Renal cortex interstitium (tissue), 11 donors: ENCODE measurements around the gene CAPN12. TPM values are rescaled to one million over a fixed set of nuclear protein-coding genes. Genes with fewer than 3 reads are reported as not detected.
A peak's percentile ranks its signal among the peaks of the same experiment; 100 is the strongest.

ENCODE experiments used
- DNase-seq, 11 donors: peaks; one replicate each; pipeline ENCODE4 v3.0.0-alpha.2; 2013; ENCODE audit warnings: low read depth in 9 of 11, low spot score in 4 of 11; ENCODE audit errors: extremely low read depth in 1 of 11
- polyA plus RNA-seq, 3 donors: library from polyadenylated mRNA; unstranded; fragments of 120-200 nt; gene quantifications; one replicate each; pipeline ENCODE4 v1.2.1, GENCODE V29; 2013; ENCODE audit not compliant: insufficient read length in 3 of 3

CAPN12 gene
- polyA plus RNA-seq, 3 donors = 7.8 to 17.4 (median 9.7) TPM

DNA sequence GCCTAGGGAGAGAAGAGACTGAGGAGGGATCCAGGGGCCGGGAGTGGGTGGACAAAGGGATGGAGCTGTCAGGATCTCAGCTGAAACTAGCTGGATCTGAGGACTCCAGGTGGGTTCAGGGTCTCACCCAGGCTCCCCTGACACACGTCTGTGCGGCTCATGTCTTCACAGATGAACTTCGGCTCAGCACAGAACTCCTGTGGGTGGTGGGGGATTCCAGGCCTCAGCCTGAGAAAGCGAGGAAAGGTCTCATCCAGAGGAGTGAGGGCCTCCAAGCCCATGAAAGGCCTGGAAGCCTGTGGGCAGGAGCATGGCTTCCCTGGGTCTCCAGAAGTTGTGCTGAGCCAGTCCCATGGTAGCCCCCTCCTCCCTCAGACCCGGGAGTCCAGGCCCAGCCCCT, 1.4 kb downstream of the CAPN12 start:
- no peak for DNase-seq

DNA sequence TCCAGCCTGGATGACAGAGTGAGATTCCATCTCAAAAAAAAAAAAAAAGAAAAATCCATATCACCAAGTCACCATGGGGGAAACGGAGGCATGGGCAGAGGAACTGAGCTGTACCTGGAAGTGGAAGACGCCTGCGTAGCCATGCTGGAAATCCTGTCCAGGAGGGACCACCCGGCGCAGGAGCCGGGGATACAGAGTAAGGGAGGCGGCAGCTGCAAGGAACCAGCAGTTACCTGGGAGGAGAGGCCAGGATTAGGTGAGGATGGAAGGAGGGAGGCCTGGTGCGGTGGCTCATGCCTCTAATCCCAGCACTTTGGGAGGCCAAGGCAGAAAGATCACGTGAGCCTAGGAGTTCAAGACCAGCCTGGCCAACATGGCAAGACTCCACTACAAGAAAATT, 2.0 kb downstream of the CAPN12 start:
- DNase-seq = no peak

DNA sequence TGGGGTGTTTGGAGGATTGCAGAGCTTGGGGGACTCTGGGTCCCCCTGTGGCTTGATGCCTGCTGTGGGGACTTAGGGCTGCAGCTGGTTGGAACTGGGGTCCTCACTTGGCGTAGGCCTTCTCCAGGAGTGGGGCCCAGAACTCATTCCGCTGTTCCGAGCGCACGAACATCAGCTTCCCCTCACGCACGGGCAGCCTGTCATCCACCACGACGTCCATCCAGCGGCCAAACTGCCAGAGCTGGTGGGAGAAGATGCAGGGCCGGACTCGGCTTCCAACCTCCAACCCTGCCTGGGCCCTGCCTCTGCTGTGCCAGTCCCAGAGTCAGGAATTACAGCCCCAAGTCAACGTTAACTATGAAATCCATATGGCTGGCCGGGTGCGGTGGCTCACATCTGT, 2.6 kb downstream of the CAPN12 start:
- no peak for DNase-seq

DNA sequence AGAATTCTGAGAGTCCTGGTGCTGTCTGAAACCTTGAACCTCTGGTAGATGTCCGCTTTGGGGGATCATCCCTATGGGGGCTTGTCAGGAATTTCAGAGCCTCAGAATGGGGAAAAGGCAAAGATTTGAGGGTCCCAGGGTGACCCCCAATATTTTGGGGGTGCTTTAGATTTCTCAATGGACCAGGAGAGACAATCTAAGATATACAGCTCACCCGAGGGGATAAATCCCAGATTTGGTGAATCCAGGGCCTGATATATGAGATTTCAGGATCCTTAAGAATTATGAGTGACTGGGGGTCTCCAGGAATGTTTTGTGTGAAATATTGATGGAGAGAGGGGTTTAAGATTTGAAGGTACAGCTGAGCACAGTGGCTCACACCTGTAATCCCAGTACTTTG, 3.3 kb downstream of the CAPN12 start:
- no peak for DNase-seq

DNA sequence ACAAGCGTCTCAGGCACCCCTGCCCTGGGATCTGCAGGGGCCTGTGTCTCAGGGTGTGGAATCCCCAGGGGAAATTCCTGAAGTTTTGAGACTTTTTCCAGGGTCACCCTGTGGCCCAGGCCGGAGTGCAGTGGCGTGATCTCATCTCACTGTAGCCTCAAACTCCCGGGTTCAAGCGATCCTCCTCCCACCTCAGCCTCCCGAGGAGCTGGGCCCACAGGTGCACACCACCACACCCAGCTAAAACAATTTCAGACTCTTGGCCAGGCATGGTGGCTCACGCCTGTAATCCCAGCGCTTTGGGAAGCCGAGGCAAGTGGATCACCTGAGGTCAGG, 4.0 kb downstream of the CAPN12 start:
- no peak for DNase-seq

DNA sequence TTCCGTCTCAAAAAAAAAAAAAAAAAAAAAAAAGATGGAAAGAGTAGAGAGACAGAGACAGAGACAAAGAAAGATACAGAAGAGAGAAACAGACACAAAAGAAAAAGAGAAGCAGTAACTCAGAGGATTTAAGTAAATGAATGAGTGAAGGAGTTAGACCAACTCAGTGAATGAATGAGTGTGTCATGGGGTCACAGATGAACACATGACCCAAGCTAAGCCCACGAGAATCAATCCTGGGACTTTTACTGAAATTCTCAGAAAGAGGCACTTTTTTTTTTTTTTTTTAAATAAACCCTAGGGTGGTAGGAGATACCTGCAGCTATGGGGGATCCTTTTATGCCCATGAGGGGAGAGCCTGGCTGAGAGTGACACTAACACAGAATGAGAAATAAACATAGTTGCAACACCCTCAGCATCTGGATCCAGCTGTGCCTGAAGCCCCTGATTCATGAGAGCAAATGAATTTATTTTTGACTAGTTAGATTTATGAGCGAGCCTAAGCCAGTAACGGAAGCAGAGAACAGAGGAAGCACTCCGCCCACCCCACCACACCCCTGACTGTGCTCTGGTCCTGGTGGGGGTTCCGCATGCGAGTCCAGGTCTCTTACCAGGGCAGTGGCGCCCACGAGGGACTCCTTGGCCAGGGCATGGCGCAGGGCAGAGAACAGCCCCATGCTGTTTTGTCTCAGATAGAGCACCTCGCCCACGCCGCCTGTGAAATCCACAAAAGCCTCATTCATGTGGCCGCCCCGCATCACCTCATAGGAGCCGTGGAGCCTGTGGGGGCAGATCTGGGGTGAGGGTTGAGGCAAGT, 4.6 kb downstream of the CAPN12 start:
- DNase-seq = no peak

DNA sequence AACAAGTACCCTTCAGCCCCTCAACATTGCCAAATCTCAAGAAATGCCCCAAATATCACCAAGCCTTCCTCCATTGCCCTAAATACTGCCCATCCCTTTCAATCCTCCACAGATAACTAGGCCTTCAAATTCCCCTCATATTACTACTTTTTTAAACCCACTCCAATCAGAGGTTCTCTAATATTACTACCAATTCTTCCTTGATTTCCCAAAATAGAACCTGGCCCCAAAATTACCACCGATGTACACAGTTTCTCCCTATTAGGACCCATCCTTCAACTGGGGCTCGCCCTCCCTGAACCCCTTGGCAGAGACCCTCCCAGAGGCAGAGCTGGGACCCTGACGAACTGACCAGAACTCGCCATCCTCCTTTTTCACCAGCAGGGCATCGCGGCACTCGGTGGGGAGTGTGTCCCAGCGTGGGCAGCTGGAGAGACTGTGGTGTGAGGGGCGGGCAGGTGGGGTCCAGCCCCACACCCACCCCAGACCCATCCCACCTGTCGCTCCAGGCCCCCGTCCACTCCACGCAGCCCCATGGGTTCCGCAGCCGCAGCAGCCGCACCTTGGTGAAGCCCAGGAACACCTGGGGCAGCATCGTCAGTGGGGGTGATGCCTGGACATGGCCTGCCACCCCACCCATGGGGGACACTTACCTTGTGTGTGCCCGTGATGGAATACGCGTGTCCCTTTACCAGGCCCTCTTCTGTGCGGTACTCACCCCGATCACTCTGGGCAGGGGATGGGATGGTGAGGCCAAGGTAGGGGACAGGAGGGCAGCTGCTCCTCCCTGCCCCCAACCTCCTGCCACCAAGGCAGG, 6.1 kb downstream of the CAPN12 start:
- DNase-seq = no peak

DNA sequence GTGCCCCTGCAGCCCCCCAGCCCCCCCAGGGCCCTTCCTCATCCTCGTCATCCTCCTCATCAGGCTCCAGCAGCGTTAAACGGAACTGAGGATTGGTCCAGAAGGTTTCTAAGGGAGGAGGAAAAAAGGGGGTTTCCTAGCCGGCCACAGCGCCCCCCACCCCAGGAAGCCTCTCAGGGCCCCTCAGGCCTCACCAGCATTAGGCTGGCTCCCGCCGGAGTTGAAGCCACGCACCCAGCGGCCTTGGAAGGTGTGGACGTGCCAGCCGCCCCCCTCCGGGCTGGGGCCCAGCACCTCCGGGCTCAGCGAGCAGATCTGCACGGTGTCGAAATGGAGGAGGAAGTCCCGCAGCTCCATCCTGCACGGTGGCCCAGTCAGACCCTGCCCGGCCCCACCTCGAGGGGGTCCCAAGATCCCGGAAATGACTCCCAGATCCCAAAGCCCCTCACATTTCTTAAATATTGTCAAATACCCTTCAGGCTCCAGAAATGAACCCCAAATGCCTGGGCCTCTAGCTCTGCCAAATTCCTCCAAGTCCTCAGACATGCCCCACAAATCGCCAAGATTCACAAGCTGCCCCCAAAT, 6.9 kb downstream of the CAPN12 start:
- no peak for DNase-seq

DNA sequence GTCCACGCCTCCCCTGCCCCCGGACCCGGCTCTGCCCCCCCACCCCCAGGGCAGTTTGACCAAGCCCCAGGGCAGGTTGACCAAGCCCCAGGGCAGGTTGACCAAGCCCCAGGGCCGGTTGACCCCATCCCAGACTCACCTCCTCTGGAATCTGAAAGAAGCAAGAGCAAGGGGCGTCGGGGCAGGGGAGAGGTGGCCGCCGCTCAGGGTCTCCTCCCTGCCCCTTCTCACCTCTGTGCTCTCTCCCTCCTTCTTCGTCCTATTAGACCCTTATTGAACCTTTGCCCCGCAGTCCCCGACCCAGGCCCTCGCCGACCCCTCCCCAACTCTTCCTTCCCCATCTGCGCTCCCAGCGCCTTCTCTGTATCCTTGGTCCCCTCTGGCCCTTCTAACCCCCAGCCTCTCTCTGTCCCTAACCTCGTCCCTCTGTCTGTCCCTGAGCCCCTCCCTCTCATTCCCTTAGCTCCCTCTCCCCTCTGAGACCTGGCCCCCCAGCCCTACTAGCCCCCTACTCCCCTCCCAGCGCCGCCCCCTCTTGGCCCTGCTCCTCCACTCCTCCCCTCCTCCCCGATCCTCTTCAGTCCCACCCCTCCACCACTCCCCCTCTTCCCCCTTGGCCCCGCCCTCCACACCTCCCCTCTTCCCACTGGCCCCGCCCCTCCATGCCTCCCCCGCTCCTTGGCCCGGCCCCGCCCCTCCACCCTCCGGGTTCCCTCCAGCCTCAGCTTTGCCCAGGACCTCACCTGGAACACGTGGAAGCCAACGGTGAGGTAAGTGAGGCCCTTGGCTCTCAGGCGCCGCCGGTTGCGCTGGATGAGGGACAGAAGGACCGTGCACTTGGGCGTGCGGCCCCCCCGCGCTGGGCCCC, 7.6 kb downstream of the CAPN12 start:
- peak in 1 of 11 donors; percentile 68 for DNase-seq

DNA sequence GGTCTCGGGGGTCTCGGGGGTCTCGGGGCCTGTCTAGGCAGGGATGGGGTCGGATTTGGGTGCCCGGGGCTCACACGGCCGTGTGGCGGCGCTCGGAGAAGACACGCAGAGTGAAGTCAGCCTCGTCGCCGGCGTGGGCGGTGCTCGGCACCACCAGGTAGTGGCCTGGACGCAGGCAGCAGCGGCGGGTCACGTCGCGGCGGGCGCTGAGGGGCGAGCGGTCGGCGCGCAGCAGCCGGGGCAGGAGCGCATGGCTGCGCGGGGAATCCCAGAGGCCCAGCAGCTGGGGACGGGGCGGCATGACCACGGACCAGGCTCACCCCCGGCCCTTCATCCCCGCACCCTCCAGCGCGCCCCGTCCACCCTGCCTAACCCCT, 8.2 kb downstream of the CAPN12 start:
- DNase-seq = no peak

DNA sequence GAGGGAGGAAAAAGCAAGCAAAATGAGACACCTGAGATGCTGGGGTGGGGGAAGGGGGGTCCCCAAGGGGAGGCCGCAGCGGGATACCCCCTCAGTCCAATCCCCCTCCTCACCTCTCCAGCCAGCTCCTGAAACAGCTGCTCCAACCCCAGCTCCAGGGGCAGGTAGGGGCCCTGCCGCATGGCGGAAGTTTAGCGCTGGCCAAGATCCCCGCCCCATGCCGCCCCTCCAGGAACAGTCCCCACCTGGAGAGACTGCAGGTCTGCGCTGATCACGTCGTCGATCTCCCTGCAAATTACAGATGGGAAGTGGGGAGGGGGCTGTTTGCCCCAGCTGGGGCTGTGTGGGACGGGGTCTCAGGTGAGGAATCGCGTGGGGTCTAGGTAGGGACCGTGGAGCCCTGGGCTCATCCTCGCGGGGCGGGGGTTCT, 9.0 kb downstream of the CAPN12 start:
- DNase-seq = no peak

DNA sequence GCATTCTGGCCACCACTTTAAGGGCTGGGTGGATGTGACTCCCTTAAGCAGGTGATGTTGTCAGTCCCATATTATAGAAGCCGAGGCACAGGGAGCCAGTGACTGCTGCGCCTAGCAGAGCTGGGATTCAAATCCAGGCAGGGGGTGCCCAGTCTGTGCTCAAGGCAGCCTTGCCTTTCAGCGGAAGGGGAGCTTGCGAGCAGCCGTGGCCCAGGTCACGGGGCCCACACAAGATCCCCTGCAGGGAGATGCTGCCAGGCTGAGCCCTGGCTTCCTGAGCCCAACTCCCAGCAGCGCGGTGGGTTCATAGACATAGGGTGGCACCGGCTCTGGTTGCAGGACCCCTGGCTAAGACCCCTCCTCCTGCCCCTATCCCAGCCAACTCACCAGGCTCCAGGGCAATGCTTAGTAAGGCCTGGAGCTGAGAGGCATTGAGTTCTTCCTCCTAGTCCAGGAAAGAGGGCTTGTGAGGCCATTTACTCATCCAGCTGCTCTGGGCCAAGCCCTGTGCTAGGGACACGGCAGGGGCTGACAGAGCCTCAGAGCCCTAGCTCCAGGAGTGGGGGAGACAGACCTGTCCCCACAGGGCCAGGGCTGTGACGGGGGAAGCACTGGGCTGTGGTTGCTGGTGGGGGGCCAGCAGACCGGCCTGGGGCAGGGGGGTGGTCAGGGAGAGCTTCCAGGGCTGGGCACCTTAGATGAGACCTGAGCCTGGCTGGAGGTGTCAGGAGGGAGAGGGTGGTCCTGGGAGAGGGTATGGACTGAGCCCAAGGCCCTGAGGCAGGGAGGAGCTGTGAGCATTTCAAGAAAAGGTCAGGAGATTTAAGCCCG, 9.6 kb downstream of the CAPN12 start:
- DNase-seq = no peak

DNA sequence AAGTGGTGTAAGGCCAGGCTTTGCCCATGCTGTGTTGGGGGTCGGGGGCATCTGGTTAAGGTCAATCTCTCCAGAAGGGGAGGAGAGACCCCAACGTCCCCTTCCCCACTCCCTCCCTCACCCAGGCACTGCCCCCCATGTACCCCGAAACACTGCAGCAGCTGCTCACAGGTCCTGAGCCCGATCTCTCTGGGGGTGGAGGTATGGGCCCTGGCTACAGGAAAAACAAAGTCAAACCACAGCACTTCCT, 10.2 kb downstream of the CAPN12 start:
- DNase-seq = no peak

DNA sequence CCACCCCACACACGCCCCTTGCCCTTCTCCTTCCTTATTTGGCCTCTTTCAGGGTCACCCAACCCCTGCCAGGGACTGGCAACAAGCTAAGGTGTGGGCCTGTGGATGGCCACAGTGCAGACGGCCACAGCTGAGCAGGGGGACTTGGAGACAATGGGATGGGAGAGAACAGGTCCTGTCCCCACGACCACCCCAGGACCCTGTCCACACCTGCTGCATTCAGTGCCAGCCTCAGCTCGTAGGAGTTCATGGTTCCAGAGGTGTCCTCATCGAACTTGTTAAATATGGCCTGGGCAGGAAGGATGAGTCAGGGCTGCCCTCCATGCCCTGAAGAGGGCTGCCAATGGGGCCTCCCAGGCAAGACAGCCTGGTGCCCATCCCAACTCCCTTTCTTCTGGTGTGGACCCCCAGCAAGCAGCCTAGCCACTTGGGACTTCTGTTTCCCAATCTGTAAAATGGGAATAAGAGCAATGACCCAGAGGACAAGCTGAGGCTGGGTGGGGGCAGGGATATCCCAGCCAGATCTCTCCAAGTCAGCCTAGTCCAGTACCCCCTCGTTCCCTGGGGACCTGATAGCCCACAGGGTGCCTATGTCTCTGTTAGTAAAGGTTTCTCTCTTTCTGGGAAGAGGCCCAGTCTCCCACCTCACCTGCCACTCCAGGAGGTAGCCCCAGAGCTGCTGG, 10.6 kb downstream of the CAPN12 start:
- no peak for DNase-seq

DNA sequence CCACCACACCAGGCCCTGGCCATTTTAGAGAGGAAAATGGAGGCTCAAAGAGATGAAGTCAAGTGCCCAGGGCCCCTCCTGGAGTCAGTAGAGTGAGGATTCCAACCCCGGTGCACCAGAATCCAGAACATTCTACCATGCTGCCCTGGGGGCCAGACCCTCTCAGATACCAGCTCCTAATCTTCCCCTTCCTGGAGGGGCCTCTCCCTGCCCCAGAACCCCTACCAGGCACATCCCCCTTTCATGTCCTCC, 11.1 kb downstream of the CAPN12 start:
- DNase-seq = no peak

DNA sequence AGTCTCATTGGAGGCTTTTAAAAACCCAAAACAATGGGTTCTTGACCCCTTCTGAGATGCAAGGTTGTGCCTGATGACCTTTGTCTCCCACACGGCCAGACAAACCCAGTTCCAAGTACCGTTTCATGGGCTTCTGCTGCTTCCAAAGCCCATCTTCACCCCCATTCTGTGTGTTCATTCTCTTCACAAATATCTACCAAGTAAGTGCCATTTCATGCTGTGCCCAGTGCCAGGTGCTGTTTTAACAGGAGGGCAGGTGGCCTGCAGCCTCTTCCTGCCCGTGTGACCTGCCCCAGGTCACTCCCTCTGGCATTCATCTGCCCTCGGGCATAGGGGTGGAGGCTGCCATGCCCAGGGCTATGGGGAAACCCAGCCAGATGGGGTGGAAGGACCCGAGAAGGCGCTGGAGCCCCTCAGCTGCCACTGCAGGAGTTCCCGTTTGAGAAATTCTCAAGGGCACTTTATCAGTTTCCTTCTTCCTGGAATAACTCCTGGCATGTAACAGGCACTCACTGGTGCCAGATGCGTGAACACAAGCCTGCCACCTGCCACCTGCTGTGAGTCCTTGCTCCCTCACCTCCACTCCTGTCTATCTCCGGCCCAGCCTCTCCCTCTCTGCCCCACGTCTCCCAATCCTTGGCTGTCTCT, 12.5 kb downstream of the CAPN12 start:
- no peak for DNase-seq

DNA sequence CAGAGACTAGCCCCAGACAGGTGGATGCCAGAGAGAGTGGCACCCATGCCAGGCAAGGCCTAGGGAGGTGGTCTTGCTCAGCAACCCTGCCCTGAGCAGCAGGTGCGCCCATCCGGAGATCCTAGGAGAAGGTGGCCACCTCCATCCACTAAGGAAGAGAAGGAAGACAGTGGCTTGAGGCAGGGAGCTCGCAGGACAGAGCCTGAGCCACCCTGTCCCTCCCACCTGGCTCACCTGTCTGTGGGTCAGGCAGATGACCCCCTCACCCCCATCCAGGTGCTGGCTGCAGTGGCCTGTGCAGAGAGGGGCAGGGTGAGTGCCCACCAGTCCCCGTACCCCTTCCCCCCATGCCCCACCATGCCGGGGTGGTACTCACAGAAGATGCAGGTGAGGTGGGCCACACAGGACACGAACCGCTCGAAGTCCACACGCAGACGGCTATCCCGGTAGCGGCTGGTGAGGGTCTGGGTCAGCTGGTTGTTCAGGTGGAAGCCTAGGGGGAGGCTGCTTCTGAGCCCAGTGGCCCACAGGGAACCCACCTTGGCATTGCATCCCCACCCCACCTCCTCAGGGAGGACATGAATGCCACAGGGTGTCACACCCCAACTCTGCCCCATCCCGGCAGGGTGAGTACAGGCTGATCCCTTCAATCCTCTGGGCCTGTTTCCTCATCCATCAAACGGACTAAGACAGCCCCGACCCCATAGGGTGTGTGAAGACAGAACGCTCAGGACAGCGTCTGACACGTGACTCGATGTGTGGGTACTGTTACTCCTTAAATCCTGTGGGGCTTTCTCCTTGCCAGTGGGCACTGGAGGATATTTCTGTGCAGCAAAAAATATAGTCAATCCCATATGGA, 13.3 kb downstream of the CAPN12 start:
- no peak for DNase-seq

DNA sequence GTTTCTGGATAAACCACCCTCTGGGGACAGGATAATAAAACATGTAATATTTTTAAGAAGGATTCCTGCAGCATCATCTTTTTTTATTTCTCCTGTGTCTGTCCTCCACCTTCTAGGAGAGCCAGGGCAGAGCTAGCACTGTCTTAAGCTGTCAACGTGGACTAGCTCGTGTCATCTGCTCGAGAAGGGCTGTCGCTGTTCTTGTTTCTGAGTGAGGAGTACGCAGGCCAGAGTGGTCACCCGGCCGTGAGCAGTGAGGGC, 13.9 kb downstream of the CAPN12 start:
- DNase-seq = no peak
